IMR-90 (cell line): ENCODE results near the gene TET1.

ENCODE experiments used
- BHLHE40 ChIP-seq: fragments of 150-350 bp; IDR thresholded peaks from 2 replicates; pipeline ENCODE4 v1.6.1; 2016; ENCODE audit warnings: mild to moderate bottlenecking, low read depth, low read length
- CEBPB ChIP-seq: IDR thresholded peaks from 2 replicates; pipeline ENCODE4 v1.6.1; 2012; ENCODE audit warnings: low read depth, low read length, improper control_type of control experiment
- CHD1 ChIP-seq: IDR thresholded peaks from 2 replicates; pipeline ENCODE4 v1.6.1; 2012; ENCODE audit warnings: low read depth, low read length, improper control_type of control experiment
- FOS ChIP-seq: fragments of 150-350 bp; IDR thresholded peaks from 2 replicates; pipeline ENCODE4 v1.6.1; 2016; ENCODE audit warnings: low read depth, low read length
- MAFK ChIP-seq: IDR thresholded peaks from 2 replicates; pipeline ENCODE4 v1.6.1; 2012; ENCODE audit warnings: low read depth, low read length, improper control_type of control experiment
- MXI1 ChIP-seq: IDR thresholded peaks from 2 replicates; pipeline ENCODE4 v1.6.1; 2012; ENCODE audit warnings: low read depth, mild to moderate bottlenecking, low read length, moderate library complexity, borderline replicate concordance
- POLR2A ChIP-seq: IDR thresholded peaks from 2 replicates; pipeline ENCODE4 v1.6.1; 2012; ENCODE audit warnings: mild to moderate bottlenecking, low read depth, low read length
- RAD21 ChIP-seq: IDR thresholded peaks from 2 replicates; pipeline ENCODE4 v1.6.1; 2012; ENCODE audit warnings: low read length, improper control_type of control experiment
- RCOR1 ChIP-seq: IDR thresholded peaks from 2 replicates; pipeline ENCODE4 v1.6.1; 2012; ENCODE audit warnings: mild to moderate bottlenecking, low read length, improper control_type of control experiment; ENCODE audit not compliant: insufficient replicate concordance
- RFX5 ChIP-seq: IDR thresholded peaks from 2 replicates; pipeline ENCODE4 v1.8.0; 2012; ENCODE audit warnings: low read depth, mild to moderate bottlenecking, low read length, moderate library complexity
- SMC3 ChIP-seq: fragments of 150-350 bp; IDR thresholded peaks from 2 replicates; pipeline ENCODE4 v1.6.1; 2016; ENCODE audit warnings: low read depth, mild to moderate bottlenecking, antibody characterized with exemption, low read length, moderate library complexity
- TF ChIP-seq, protein P1 (sequence below): fragments of 150-350 bp; IDR thresholded peaks from 2 replicates; pipeline ENCODE4 v1.6.1; 2016; ENCODE audit warnings: low read depth, mild to moderate bottlenecking, low read length, moderate library complexity, borderline replicate concordance
- TF ChIP-seq, protein P2 (sequence below): conservative IDR thresholded peaks from 2 replicates; pipeline ENCODE4 v1.5.1; 2012; ENCODE audit warnings: mild to moderate bottlenecking, low read depth, low read length, improper control_type of control experiment
- TF ChIP-seq, protein P3 (sequence below): fragments of 150-350 bp; IDR thresholded peaks from 2 replicates; pipeline ENCODE4 v1.6.1; 2017; ENCODE audit warnings: mild to moderate bottlenecking, antibody characterized with exemption, low read length, low read depth

DNA sequence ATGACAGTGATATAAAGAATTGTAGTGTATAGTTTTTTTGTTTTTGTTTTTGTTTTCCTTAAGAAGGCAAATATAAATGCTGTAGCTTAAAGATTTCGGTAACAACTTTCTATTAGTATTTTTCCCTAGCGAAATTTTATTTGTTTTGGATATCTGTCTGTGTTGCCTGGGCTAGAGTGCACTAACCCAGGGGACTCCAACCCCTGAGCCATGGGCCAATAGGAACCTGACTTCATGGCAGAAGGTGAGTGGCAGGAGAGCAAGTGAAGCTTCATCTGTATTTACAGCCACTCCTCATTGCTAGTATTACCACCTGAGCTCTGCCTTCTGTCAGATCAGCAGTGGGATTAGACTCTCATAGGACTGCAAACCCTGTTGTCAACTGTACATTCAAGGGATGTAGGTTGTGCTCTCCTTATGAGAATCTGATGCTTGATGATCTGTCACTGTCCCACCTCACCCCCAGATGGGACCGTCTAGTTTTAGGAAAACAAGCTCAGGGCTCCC, 95.5 kb downstream of the TET1 start:
- TF ChIP-seq, protein P1, sequence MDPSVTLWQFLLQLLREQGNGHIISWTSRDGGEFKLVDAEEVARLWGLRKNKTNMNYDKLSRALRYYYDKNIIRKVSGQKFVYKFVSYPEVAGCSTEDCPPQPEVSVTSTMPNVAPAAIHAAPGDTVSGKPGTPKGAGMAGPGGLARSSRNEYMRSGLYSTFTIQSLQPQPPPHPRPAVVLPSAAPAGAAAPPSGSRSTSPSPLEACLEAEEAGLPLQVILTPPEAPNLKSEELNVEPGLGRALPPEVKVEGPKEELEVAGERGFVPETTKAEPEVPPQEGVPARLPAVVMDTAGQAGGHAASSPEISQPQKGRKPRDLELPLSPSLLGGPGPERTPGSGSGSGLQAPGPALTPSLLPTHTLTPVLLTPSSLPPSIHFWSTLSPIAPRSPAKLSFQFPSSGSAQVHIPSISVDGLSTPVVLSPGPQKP, result no peak
- TF ChIP-seq FOS, result no peak
- TF ChIP-seq, protein P2, sequence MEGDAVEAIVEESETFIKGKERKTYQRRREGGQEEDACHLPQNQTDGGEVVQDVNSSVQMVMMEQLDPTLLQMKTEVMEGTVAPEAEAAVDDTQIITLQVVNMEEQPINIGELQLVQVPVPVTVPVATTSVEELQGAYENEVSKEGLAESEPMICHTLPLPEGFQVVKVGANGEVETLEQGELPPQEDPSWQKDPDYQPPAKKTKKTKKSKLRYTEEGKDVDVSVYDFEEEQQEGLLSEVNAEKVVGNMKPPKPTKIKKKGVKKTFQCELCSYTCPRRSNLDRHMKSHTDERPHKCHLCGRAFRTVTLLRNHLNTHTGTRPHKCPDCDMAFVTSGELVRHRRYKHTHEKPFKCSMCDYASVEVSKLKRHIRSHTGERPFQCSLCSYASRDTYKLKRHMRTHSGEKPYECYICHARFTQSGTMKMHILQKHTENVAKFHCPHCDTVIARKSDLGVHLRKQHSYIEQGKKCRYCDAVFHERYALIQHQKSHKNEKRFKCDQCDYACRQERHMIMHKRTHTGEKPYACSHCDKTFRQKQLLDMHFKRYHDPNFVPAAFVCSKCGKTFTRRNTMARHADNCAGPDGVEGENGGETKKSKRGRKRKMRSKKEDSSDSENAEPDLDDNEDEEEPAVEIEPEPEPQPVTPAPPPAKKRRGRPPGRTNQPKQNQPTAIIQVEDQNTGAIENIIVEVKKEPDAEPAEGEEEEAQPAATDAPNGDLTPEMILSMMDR, result no peak
- no peak for TF ChIP-seq SMC3
- TF ChIP-seq RCOR1, result no peak
- TF ChIP-seq POLR2A, result no peak
- TF ChIP-seq, protein P3, sequence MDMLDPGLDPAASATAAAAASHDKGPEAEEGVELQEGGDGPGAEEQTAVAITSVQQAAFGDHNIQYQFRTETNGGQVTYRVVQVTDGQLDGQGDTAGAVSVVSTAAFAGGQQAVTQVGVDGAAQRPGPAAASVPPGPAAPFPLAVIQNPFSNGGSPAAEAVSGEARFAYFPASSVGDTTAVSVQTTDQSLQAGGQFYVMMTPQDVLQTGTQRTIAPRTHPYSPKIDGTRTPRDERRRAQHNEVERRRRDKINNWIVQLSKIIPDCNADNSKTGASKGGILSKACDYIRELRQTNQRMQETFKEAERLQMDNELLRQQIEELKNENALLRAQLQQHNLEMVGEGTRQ, result no peak
- no peak for TF ChIP-seq CHD1
- no peak for TF ChIP-seq CEBPB
- TF ChIP-seq BHLHE40, result no peak
- TF ChIP-seq RFX5, result no peak
- TF ChIP-seq RAD21, result no peak
- TF ChIP-seq MAFK, result no peak
- no peak for TF ChIP-seq MXI1
